ENCODE data around the gene DCLK2.
"Not testable (repeated sequence)": the region's sequence is repeated elsewhere in the genome, so short reads cannot be mapped to it uniquely, and the experiment has no call there.

The DCLK2 gene

GRCh38 chr4:150150629-150151062 lies 72.4 kb downstream of the DCLK2 start:
- no peak for DNase-seq (ENCODE audit: low read depth in 2 of 2)

- no peak for DNase-seq (ENCODE audit: low read depth in 2 of 2)
These were observed 74.5 kb downstream of the DCLK2 start for GRCh38 chr4:150152766-150153165.

GRCh38 chr4:150155391-150155790 lies 77.1 kb downstream of the DCLK2 start:
- DNase-seq (ENCODE audit: low read depth in 2 of 2), result no peak

- no peak for DNase-seq (ENCODE audit: low read depth in 2 of 2)
These were observed 78.3 kb downstream of the DCLK2 start for GRCh38 chr4:150156543-150156942.

- DNase-seq (ENCODE audit: low read depth in 2 of 2), result no peak
These were observed 79.8 kb downstream of the DCLK2 start for GRCh38 chr4:150158041-150158440.

- DNase-seq (ENCODE audit: low read depth in 2 of 2), result no peak
These were observed 82.2 kb downstream of the DCLK2 start for GRCh38 chr4:150160473-150160872.

- DNase-seq (ENCODE audit: low read depth in 2 of 2), result no peak
These were observed 82.9 kb downstream of the DCLK2 start for GRCh38 chr4:150161109-150161508.

GRCh38 chr4:150162020-150162419 lies 83.8 kb downstream of the DCLK2 start:
- not testable (repeated sequence) for DNase-seq (ENCODE audit: low read depth in 2 of 2)

- no peak for DNase-seq (ENCODE audit: low read depth in 2 of 2)
These were observed 85.8 kb downstream of the DCLK2 start for GRCh38 chr4:150164055-150164454.

- DNase-seq (ENCODE audit: low read depth in 2 of 2), result no peak
These were observed 86.8 kb downstream of the DCLK2 start for GRCh38 chr4:150164956-150165629.

GRCh38 chr4:150167054-150167453 lies 88.8 kb downstream of the DCLK2 start:
- no peak for DNase-seq (ENCODE audit: low read depth in 2 of 2)

- DNase-seq (ENCODE audit: low read depth in 2 of 2), result no peak
These were observed 95.2 kb downstream of the DCLK2 start for GRCh38 chr4:150173432-150173861.

GRCh38 chr4:150173982-150174398 lies 95.7 kb downstream of the DCLK2 start:
- no peak for DNase-seq (ENCODE audit: low read depth in 2 of 2)

- no peak for DNase-seq (ENCODE audit: low read depth in 2 of 2)
These were observed 98.3 kb downstream of the DCLK2 start for GRCh38 chr4:150176547-150176946.

GRCh38 chr4:150178161-150178560 lies 99.9 kb downstream of the DCLK2 start:
- DNase-seq (ENCODE audit: low read depth in 2 of 2), result no peak

GRCh38 chr4:150181536-150181935 lies 103.3 kb downstream of the DCLK2 start:
- DNase-seq (ENCODE audit: low read depth in 2 of 2), result no peak

GRCh38 chr4:150182794-150183193 lies 104.5 kb downstream of the DCLK2 start:
- no peak for DNase-seq (ENCODE audit: low read depth in 2 of 2)

GRCh38 chr4:150185033-150185432 lies 106.8 kb downstream of the DCLK2 start:
- DNase-seq (ENCODE audit: low read depth in 2 of 2), result not testable (repeated sequence)

GRCh38 chr4:150192986-150193385 lies 114.7 kb downstream of the DCLK2 start:
- no peak for DNase-seq (ENCODE audit: low read depth in 2 of 2)

GRCh38 chr4:150197256-150197655 lies 119.0 kb downstream of the DCLK2 start:
- not testable (repeated sequence) for DNase-seq (ENCODE audit: low read depth in 2 of 2)

- no peak for DNase-seq (ENCODE audit: low read depth in 2 of 2)
These were observed 120.8 kb downstream of the DCLK2 start for GRCh38 chr4:150199056-150199455.

- no peak for DNase-seq (ENCODE audit: low read depth in 2 of 2)
These were observed 126.8 kb downstream of the DCLK2 start for GRCh38 chr4:150205016-150205415.

GRCh38 chr4:150206265-150206664 lies 128.0 kb downstream of the DCLK2 start:
- DNase-seq (ENCODE audit: low read depth in 2 of 2), result no peak

- no peak for DNase-seq (ENCODE audit: low read depth in 2 of 2)
These were observed 128.7 kb downstream of the DCLK2 start for GRCh38 chr4:150206954-150207353.

Data from stimulated activated CD4-positive, alpha-beta T cell treated with anti-CD3 and anti-CD28 coated beads, Interleukin-12 subunit alpha, Interleukin-12 subunit beta, amount 100 ng/mL, for 24 hours (primary cell).